ENCODE measurements around the gene KRT9.
"Not testable (repeated sequence)": the region's sequence is repeated elsewhere in the genome, so short reads cannot be mapped to it uniquely, and the experiment has no call there.

- TF ChIP-seq CTCF (conservative IDR thresholded peaks at IDR 0.05; ENCODE audit: low read depth, low read length); EZH2 (IDR thresholded peaks at IDR 0.05; ENCODE audit: borderline replicate concordance, low read depth, low read length, poor library complexity, severe bottlenecking): not testable (repeated sequence)
Observed at GRCh38 chr17:41616486-41616885, 44.6 kb upstream of the KRT9 start.
